AG09309 (cell line): ENCODE measurements around the gene B4GALT5.
"Not testable (repeated sequence)": the region's sequence is repeated elsewhere in the genome, so short reads cannot be mapped to it uniquely, and the experiment has no call there.

Source experiments
- DNase-seq: peaks from one replicate; pipeline ENCODE4 v3.0.0-alpha.2; 2010; ENCODE audit warnings: low read depth
- H3K4me3 ChIP-seq: 2 replicates; pipeline ENCODE4 v1.5.1; 2011; ENCODE audit warnings: mild to moderate bottlenecking, low read depth, low read length, moderate library complexity; ENCODE audit not compliant: control insufficient read depth
- TF ChIP-seq, protein P1 (sequence below): IDR thresholded peaks from 2 replicates; pipeline ENCODE4 v1.5.1; 2011; ENCODE audit warnings: mild to moderate bottlenecking, low read depth, low read length, inconsistent platforms; ENCODE audit not compliant: insufficient read depth, control insufficient read depth; ENCODE audit errors: missing control alignments

B4GALT5 gene, protein sequence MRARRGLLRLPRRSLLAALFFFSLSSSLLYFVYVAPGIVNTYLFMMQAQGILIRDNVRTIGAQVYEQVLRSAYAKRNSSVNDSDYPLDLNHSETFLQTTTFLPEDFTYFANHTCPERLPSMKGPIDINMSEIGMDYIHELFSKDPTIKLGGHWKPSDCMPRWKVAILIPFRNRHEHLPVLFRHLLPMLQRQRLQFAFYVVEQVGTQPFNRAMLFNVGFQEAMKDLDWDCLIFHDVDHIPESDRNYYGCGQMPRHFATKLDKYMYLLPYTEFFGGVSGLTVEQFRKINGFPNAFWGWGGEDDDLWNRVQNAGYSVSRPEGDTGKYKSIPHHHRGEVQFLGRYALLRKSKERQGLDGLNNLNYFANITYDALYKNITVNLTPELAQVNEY

DNA sequence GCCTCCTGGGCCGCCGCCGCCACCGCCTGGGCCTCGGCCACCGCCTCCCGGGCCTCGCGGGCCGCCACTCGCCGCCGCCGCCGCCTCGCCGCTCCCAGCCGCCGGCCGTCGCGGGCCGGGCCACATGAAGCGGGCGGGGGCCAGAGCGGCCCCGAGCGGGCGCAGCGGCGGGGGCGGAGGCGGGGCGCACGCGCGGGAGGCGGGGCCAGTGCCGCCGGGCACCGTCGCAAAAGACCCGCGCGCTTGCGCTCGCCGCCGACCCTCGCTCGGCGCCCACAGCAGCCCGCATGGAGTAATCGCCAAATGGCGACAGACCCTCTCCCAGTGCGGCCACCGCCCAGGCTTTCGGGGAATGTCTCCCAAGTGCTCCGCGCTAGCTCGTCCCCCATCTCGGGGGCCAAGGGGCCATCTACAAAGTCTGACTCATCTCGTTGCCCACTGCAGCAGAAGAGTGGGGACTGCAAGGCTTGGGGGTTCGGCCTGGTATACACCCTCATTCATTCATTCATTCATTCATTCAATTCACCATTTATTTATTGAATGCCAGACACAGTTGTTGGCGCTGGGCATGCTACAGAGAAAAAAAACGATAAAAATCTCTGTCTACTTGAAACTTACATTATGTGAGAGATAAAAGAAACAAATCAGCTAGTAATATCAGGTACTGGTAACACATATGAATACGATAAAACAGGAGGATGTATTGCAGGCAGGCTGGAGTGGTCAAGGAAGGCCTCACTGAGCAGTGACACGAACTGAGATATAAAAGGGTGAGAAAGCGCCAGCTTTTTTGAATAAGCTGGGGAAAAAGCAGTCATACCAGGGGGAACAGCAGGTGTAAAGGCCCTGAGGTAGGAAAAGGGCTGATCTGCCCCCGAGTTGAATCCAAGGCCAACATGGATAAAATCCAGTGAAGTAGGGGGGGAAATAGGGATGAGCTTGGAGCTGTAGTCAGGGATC is at the start of gene B4GALT5:
Gene B4GALT5 (minus strand): TSS at position 126 of the 960 bp plus-strand sequence. CDS start 188 bp downstream, outside the sequence.
- no peak for DNase-seq
- TF ChIP-seq, protein P1, sequence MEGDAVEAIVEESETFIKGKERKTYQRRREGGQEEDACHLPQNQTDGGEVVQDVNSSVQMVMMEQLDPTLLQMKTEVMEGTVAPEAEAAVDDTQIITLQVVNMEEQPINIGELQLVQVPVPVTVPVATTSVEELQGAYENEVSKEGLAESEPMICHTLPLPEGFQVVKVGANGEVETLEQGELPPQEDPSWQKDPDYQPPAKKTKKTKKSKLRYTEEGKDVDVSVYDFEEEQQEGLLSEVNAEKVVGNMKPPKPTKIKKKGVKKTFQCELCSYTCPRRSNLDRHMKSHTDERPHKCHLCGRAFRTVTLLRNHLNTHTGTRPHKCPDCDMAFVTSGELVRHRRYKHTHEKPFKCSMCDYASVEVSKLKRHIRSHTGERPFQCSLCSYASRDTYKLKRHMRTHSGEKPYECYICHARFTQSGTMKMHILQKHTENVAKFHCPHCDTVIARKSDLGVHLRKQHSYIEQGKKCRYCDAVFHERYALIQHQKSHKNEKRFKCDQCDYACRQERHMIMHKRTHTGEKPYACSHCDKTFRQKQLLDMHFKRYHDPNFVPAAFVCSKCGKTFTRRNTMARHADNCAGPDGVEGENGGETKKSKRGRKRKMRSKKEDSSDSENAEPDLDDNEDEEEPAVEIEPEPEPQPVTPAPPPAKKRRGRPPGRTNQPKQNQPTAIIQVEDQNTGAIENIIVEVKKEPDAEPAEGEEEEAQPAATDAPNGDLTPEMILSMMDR = no peak

DNA sequence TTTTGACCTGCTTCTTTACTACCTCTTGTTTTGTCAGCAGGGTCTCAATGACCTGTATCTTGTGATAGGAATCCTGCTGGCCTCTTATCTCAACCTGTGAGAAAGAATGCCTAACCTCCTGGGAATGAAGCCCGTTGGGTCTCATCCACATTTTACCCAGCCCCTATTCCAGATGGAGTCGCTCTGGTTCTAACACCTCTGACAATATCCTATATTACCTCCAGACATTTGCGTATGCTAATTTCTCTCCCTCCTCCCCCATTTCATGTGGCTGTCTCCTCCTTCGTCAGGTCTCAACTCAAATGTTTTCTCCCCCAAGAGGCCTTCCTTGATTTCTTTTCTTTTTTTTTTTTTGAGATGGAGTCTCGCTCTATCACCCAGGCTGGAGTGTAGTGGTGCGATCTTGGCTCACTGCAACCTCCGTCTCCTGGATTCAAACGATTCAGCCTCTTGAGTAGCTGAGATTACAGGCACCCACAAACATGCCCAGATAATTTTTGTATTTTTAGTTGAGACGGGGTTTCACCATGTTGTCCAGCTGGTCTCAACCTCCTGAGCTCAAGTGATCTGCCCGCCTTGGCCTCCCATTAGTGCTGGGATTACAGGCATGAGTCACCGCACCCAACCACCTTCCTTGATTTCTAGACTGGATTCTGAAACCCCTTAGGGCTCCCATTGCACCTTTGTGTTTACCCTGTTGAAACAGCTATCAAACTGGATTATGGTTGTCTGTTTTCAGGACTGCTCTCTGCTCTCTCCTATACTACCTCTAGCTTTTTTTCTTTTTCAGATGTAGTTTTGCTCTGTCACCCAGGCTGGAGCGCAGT is 49.5 kb upstream of the B4GALT5 start:
- DNase-seq = no peak
- no peak overlapping the region for H3K4me3 ChIP-seq
- TF ChIP-seq, protein P1 = no peak

More for the DNA sequence above, at the start of gene B4GALT5:
- H3K4me3 ChIP-seq = peak within 1 kb of the TSS; percentile 84

DNA sequence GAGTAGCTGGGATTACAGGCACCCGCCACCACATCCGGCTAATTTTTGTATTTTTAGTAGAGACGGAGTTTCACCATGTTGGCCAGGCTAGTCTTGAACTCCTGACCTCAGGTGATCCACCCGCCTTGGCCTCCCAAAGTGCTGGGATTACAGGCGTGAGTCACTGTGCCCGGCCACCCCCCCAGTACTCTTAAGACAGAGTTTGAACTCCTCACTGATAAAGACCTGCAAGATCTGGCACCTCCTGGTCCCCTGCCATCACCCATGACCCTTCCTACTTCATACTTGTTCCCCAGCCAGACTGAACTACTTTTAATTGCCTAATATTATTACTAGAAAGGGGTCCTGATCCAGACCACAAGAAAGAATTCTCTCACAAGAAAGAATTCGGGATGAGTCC is 48.2 kb upstream of the B4GALT5 start:
- H3K4me3 ChIP-seq, DNase-seq: not testable (repeated sequence)

DNA sequence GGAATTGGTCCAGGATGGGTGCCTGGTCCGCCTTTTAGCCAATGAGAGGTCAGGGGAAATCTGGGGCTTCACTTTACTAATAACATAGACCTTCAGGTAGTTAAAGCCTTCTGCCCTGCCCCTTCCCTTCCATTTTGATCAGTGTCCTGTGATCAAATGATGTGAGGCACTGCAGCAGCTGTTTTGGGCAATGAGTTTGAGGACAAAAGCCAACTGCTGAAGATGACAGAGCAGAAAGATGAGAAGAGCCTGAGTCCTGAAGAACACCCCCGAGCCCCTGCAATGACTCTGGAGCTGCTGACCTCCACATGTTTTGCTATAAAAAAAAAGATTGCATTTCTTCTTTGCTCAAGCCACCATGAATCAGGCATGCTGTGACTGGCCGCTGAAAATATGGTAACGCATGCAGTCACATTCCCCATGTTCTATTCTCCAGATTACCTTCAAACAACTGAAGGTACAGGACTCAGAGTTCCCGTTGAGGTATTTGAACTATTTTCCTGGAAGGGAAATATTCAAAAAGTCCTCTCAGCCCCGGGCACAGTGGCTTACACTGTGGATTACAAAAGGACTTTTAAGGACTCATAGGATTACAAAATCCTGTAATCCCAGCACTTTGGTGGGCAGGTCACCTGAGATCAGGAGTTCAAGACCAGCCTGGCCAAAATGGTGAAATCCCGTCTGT is 45.7 kb upstream of the B4GALT5 start:
- TF ChIP-seq, protein P1 = no peak
- H3K4me3 ChIP-seq = no peak overlapping the region
- DNase-seq = no peak

DNA sequence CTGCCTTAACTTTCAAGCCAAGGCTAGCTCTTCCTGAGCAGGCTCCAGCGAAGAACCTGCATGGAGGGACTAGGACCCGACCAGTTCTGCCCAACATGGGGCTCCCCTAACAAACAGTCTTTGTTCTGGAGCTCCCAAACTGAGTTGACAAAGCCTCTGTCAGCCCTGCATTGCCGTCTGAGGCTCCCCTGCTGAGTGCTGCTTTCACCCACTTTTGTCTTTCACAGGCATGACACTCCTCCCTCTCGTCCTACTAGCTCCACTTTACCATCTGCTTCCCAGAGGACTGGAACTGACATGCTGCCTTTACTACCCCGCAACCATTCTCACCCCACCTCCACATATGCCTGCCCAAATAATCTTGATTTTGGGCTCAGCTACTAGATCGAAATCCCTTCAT is 45.1 kb upstream of the B4GALT5 start:
- H3K4me3 ChIP-seq = no peak overlapping the region
- no peak for DNase-seq
- TF ChIP-seq, protein P1 = no peak

DNA sequence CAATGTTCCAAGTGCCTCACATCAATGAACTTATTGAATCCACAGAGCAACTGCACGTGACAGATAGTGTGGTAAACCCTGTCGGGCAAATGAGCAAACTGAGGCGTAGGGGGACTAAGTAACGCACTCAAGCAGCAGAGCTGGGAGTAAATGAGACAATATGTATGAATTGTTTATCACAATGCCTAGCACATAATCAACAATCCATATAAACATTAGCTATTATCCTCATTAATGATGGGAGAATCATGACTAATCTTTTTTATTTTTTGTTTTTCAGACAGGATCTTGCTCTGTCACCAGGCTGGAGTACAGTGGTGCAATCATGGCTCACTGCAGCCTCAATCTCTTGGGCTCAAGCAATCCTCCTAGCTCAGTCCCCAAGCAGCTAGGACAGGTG is 43.9 kb upstream of the B4GALT5 start:
- TF ChIP-seq, protein P1 = no peak
- H3K4me3 ChIP-seq = no peak overlapping the region
- no peak for DNase-seq
